ENCODE data around the gene SNAP91.

Gene SNAP91

GRCh38 chr6:83517500-83517899 is 191.4 kb downstream of the SNAP91 start:
- ChIA-PET CTCF (interaction anchor here (2.4 to 5.6 kb wide), 2 partner anchors 8 to 451 kb away, joined by 11 to 61 read pairs; partner anchors contain the start of genes DOP1A and UBE3D), POLR2A (no interaction called here)
- H3K4me3 ChIP-seq (ENCODE audit: low read depth, low read length), result no peak overlapping the region
- TF ChIP-seq CTCF (IDR thresholded peaks at IDR 0.05; ENCODE audit: insufficient read depth, low read length, missing control alignments), result no peak
- no peak for DNase-seq (ENCODE audit: low read depth, low spot score)

- H3K4me3 ChIP-seq (ENCODE audit: low read depth, low read length), result no peak overlapping the region
- ChIA-PET CTCF (interaction anchor here (0.6 to 8.2 kb wide), 31 partner anchors 8 to 1364 kb away, joined by 3 to 488 read pairs (median 5); partner anchors contain the start of genes DOP1A, ME1 and UBE3D), POLR2A (no interaction called here)
- DNase-seq (ENCODE audit: low read depth, low spot score), result peak; percentile 7
- peak; percentile 68 for TF ChIP-seq CTCF (IDR thresholded peaks at IDR 0.05; ENCODE audit: insufficient read depth, low read length, missing control alignments)
Observed at GRCh38 chr6:83514866-83515466, 193.9 kb downstream of the SNAP91 start.

- ChIA-PET POLR2A (no interaction called here), CTCF (interaction anchor here (0.7 to 8.2 kb wide), 33 partner anchors 8 to 452 kb away, joined by 3 to 488 read pairs (median 5); partner anchors contain the start of genes DOP1A, ME1 and UBE3D)
- no peak for DNase-seq (ENCODE audit: low read depth, low spot score)
- H3K4me3 ChIP-seq (ENCODE audit: low read depth, low read length), result no peak overlapping the region
- TF ChIP-seq CTCF (IDR thresholded peaks at IDR 0.05; ENCODE audit: insufficient read depth, low read length, missing control alignments), result no peak
Observed at GRCh38 chr6:83514466-83514865, 194.4 kb downstream of the SNAP91 start.

- CTCF ChIA-PET, result interaction anchor here (0.6 to 8.2 kb wide), 51 partner anchors 8 to 449 kb away, joined by 3 to 488 read pairs (median 4); partner anchors contain the start of genes DOP1A, ME1, RWDD2A and UBE3D
- TF ChIP-seq CTCF (IDR thresholded peaks at IDR 0.05; ENCODE audit: insufficient read depth, low read length, missing control alignments), result peak; percentile 90
- DNase-seq (ENCODE audit: low read depth, low spot score), result no peak
- H3K4me3 ChIP-seq (ENCODE audit: low read depth, low read length), result peak within 1 kb of the TSS; percentile 59
- POLR2A ChIA-PET, result interaction anchor here (0.5 to 1.1 kb wide), 3 partner anchors 445 to 1149 kb away, joined by 3 read pairs; partner anchors contain the start of genes DOP1A and UBE3D
Observed at GRCh38 chr6:83511901-83512681, 196.8 kb downstream of the SNAP91 start, which contains the start of gene PRSS35. PRSS35 (plus strand) TSS chr6:83512534; CDS start chr6:83523442, 10,908 bp downstream.

GRCh38 chr6:83511266-83511665 is 197.6 kb downstream of the SNAP91 start:
- no peak overlapping the region; the same call in 1 of the 2 replicates for H3K4me3 ChIP-seq (ENCODE audit: low read depth, low read length)
- ChIA-PET POLR2A (interaction anchor here (0.5 kb wide), 1 partner anchor 1149 kb away, joined by 3 read pairs; no protein-coding TSS in a partner anchor), CTCF (interaction anchor here (0.6 to 8.2 kb wide), 32 partner anchors 7 to 443 kb away, joined by 3 to 488 read pairs (median 5); partner anchors contain the start of genes DOP1A, ME1, RWDD2A and UBE3D)
- no peak for DNase-seq (ENCODE audit: low read depth, low spot score)
- no peak for TF ChIP-seq CTCF (IDR thresholded peaks at IDR 0.05; ENCODE audit: insufficient read depth, low read length, missing control alignments)

Data from AG04449 (cell line).